ENCODE measurements around the gene HERPUD1.
A peak's percentile ranks its signal among the peaks of the same experiment; 100 is the strongest.
"Not testable (repeated sequence)": the region's sequence is repeated elsewhere in the genome, so short reads cannot be mapped to it uniquely, and the experiment has no call there.

HERPUD1 gene

DNA sequence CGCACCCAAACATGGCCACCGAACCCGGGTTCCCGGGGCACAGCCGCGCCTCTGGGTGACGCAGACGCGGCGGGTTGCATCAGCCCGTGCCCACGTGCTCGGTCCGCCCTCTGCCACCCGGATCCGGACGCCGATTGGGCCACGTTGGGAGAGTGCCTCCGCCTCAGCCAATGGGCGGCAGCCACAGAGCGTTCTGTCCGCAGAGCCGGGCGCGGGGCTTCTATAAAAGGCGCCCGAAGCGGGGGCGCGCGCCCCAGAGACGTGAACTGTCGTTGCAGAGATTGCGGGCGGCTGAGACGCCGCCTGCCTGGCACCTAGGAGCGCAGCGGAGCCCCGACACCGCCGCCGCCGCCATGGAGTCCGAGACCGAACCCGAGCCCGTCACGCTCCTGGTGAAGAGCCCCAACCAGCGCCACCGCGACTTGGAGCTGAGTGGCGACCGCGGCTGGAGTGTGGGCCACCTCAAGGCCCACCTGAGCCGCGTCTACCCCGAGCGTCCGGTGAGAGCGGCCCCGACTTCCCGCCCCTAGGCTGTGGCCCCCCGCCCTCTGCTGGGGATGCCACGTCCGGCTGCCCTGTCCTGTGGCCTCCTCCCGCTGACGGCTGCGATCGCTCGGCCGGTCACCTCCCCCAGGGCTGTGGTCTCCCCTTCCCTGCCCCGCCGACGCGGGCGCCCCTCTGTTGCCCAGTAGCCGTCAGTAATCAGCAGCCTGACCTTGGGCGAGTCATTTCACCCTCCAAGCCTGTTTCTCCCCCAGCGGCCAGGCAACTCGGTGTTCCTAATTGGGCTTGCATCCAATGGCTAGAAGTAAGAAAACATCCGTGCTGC is at the start of gene HERPUD1:
HERPUD1 (plus strand) TSS at position 251 of the 829 bp plus-strand sequence; CDS start at position 354, 103 bp downstream.
- DNase-seq, result peak; percentile 98
- in situ Hi-C loops (cut with MboI; ENCODE audit: low pct_unique_long_range_greater_than_20kb, low sequenced_read_pairs), result no loop called here

DNA sequence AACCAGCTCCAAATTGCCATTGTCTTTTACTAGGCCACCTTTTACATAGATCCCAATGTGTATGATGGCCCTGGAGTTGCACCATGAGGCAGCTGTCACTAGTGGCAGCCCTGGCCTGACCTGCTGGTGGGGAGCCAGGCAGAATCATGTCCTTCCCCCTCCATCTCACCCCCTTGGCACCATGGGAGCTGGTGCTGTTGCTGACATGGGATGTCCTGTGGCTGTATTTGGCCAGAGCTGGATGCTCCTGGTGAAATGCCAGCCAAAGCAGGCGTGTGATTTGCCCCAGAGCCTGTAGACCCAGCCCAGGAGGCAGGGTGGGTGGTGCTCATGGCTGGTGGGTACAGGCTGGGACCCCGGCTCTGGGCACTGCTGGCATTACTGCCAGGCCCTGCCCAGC is 48.4 kb upstream of the HERPUD1 start:
- in situ Hi-C loops (cut with MboI; ENCODE audit: low pct_unique_long_range_greater_than_20kb, low sequenced_read_pairs), result no loop called here
- no peak for DNase-seq

- DNase-seq, result no peak
Observed at GRCh38 chr16:56884026-56884582, 47.8 kb upstream of the HERPUD1 start.

GRCh38 chr16:56884929-56885328 is 47.0 kb upstream of the HERPUD1 start:
- DNase-seq; in situ Hi-C loops (cut with MboI; ENCODE audit: low pct_unique_long_range_greater_than_20kb, low sequenced_read_pairs): not testable (repeated sequence)

More at GRCh38 chr16:56884026-56884582, 47.8 kb upstream of the HERPUD1 start:
- in situ Hi-C loops (cut with MboI; ENCODE audit: low pct_unique_long_range_greater_than_20kb, low sequenced_read_pairs), result no loop called here

GRCh38 chr16:56885446-56886162 is 46.3 kb upstream of the HERPUD1 start:
- in situ Hi-C loops (cut with MboI; ENCODE audit: low pct_unique_long_range_greater_than_20kb, low sequenced_read_pairs), result no loop called here
- no peak for DNase-seq

GRCh38 chr16:56886296-56886695 is 45.6 kb upstream of the HERPUD1 start:
- in situ Hi-C loops (cut with MboI; ENCODE audit: low pct_unique_long_range_greater_than_20kb, low sequenced_read_pairs), result no loop called here
- DNase-seq, result no peak

DNA sequence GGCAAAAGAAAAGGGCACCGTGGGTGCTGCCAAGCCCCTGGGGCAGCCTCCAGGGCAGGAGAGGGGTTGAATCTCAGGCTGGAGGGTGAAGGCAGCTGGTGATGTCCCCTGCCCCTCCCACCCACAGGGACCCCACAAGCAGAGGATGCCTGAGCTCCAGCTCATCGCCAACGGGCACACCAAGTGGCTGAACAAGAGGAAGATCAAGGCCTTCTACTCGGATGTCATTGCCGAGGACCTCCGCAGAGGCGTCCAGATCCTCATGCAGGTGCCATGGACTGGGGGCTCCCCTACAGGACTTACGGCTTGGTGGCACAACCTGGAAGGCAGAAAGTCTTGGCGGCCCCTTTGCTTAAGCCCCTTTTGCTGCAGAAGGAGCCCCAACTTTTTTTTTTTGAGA is 45.1 kb upstream of the HERPUD1 start:
- in situ Hi-C loops (cut with MboI; ENCODE audit: low pct_unique_long_range_greater_than_20kb, low sequenced_read_pairs), result no loop called here
- DNase-seq, result no peak

- DNase-seq, result no peak
- in situ Hi-C loops (cut with MboI; ENCODE audit: low pct_unique_long_range_greater_than_20kb, low sequenced_read_pairs), result no loop called here
Observed at GRCh38 chr16:56888806-56889205, 43.1 kb upstream of the HERPUD1 start.

GRCh38 chr16:56889206-56889605 is 42.7 kb upstream of the HERPUD1 start:
- DNase-seq, result no peak
- in situ Hi-C loops (cut with MboI; ENCODE audit: low pct_unique_long_range_greater_than_20kb, low sequenced_read_pairs), result no loop called here

GRCh38 chr16:56891685-56892084 is 40.3 kb upstream of the HERPUD1 start:
- in situ Hi-C loops (cut with MboI; ENCODE audit: low pct_unique_long_range_greater_than_20kb, low sequenced_read_pairs), result no loop called here
- DNase-seq, result no peak

DNA sequence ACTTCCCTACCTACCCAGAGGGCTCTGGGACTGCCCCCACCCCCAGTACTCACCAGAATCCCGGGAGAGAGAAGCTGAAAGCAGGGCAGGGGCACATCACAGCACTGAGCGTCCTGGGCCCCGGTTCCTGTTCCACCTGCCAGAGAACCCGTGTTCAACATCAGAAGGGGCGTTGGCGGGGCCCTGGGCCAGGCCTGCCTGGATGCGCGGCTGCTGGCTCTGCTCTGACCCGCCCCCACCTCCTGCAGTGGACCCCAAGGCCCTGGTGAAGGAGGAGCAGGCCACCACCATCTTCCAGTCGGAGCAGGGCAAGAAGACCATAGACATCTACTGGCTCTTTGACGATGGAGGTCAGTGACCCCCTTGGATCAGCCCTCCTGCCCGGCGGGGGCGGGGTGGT is 39.2 kb upstream of the HERPUD1 start:
- DNase-seq, result no peak
- in situ Hi-C loops (cut with MboI; ENCODE audit: low pct_unique_long_range_greater_than_20kb, low sequenced_read_pairs), result no loop called here

DNA sequence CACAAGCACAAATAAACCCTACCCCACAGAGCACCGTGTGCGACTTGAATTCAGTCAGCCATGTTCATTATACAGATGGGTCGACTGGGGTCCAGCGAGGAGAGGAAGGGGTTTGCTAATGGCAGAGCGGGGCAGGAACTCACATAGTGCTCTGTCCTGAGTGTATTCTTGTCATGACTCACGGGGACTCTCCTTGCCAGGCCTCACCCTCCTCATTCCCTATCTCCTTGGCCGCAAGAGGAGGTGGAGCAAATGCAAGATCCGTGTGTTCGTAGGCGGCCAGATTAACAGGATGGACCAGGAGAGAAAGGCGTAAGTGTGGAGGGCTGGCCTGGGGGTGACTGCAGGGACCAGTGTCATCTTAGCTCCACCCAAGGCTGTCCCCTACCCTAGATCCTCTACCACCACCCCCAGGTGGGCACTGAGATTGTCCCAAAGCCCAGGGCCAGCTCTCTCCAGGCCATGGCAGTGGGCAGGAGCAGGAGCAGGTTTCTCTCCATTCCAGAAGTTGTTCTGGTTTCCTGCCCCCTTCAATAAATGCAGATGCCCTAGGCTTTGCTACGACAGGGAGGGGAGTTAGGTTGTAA is 37.5 kb upstream of the HERPUD1 start:
- in situ Hi-C loops (cut with MboI; ENCODE audit: low pct_unique_long_range_greater_than_20kb, low sequenced_read_pairs), result no loop called here
- DNase-seq, result no peak

- in situ Hi-C loops (cut with MboI; ENCODE audit: low pct_unique_long_range_greater_than_20kb, low sequenced_read_pairs), result no loop called here
- DNase-seq, result no peak
Observed at GRCh38 chr16:56895813-56896212, 36.1 kb upstream of the HERPUD1 start.

GRCh38 chr16:56896244-56896643 is 35.7 kb upstream of the HERPUD1 start:
- in situ Hi-C loops (cut with MboI; ENCODE audit: low pct_unique_long_range_greater_than_20kb, low sequenced_read_pairs), result no loop called here
- DNase-seq, result no peak

DNA sequence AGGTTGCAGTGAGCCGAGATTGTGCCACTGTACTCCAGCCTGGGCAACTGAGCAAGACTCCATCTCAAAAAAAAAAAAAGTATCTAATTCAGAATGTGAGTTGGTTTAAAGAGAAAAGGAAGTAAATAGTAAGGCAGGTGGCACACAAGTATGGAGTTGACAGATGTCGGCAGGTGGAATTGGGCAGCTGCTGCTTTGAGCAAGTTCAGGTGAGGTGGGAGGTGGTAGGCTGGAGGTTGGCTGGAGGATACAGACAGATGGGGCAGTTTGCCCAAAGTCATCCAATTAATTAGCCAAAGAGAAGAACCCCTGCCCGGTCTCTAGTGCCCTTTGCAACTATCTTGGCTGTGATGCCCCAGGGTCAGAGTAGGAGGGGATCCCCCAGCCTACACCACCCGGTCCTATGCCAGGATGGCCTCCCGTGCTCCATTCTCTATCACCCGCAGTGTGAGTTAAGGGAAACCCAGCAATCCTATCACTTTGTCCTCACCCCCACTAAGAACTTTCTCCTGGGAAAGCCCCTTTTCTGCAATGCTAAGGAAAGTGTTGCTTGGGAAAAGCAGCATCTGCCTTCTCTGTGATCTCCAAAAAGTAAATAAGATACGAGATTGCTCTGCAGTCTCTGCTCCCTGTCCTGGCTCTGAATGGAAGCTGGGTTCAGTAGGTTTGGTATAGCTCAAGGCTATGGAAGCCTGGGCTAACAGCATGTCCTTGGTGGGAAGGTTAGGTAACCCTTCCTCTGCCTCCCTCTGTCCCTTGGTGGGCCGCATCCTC is 34.7 kb upstream of the HERPUD1 start:
- in situ Hi-C loops (cut with MboI; ENCODE audit: low pct_unique_long_range_greater_than_20kb, low sequenced_read_pairs), result no loop called here
- no peak for DNase-seq

- no peak for DNase-seq
- in situ Hi-C loops (cut with MboI; ENCODE audit: low pct_unique_long_range_greater_than_20kb, low sequenced_read_pairs), result no loop called here
Observed at GRCh38 chr16:56898847-56899246, 33.1 kb upstream of the HERPUD1 start.

- DNase-seq, result no peak
- in situ Hi-C loops (cut with MboI; ENCODE audit: low pct_unique_long_range_greater_than_20kb, low sequenced_read_pairs), result no loop called here
Observed at GRCh38 chr16:56903866-56904265, 28.1 kb upstream of the HERPUD1 start.

DNA sequence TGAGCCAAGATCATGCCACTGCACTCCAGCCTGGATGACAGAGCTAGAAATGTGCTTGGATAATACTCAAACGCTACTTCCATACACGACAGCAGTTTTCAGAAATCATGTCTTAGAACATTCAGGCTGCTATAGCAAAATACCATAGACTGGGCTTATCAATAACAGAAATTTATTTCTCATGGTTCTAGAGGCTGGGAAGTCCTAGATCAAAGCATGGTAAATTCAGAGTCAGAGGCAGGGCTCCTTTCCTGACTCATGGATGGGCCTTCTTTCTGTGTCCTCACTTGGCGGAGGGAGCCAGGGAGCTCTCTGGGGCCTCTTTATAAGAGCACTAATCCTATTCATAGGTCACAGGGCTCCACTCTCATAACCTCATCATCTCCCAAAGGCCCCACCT is 24.5 kb upstream of the HERPUD1 start:
- in situ Hi-C loops (cut with MboI; ENCODE audit: low pct_unique_long_range_greater_than_20kb, low sequenced_read_pairs), result no loop called here
- no peak for DNase-seq

GRCh38 chr16:56909527-56909979 is 22.4 kb upstream of the HERPUD1 start:
- DNase-seq, result no peak
- in situ Hi-C loops (cut with MboI; ENCODE audit: low pct_unique_long_range_greater_than_20kb, low sequenced_read_pairs), result no loop called here
